Measurements from ENCODE around the gene PSIP1. TPM values are rescaled to one million over a fixed set of nuclear protein-coding genes. Genes with fewer than 3 reads are reported as not detected.

Gene PSIP1
- total and polyA plus RNA-seq, 2 experiments from 2014 or later: 36.9 to 58.0 TPM

- peaks cover 4% of the 10 kb centered on the region; the same call in 1 of the 2 replicates for H3K36me3 ChIP-seq (ENCODE audit: low read depth)
- peaks cover 32% of the 10 kb centered on the region for H3K79me2 ChIP-seq (ENCODE audit: insufficient read depth)
- H3K9ac ChIP-seq: no peak overlapping the region
- no peak overlapping the region for H3K4me2 ChIP-seq (ENCODE audit: unreplicated experiment)
- H3F3A ChIP-seq (ENCODE audit: insufficient read depth): no peaks in the 10 kb centered on the region
- H3K9me3 ChIP-seq (ENCODE audit: low read depth): no peaks in the 10 kb centered on the region
- H3K4me3 ChIP-seq: no peak overlapping the region
- H3K9me2 ChIP-seq (ENCODE audit: insufficient read depth): no peaks in the 10 kb centered on the region
- H4K20me1 ChIP-seq (ENCODE audit: insufficient read depth): 0 out of 2 replicates have a peak, but pooled peaks cover 3% of the 10 kb centered on the region
- no peaks in the 10 kb centered on the region for H3K27me3 ChIP-seq (replicated peaks; ENCODE audit: insufficient read depth)
- H3K27ac ChIP-seq: no peak overlapping the region
- no peak for DNase-seq
- WGBS, 2 experiments (ENCODE audit: low coverage in 1 of 2, low lambda C conversion rate in 2 of 2, missing lambda C conversion rate in 2 of 2): 75 to 78% methylated on average over 5 of the region's 5 CpGs
- H2AFZ ChIP-seq: no peak overlapping the region
- in situ Hi-C loops (cut with MboI): no loop called here
- TF ChIP-seq EZH2 (IDR thresholded peaks at IDR 0.05; ENCODE audit: insufficient read depth, poor library complexity, severe bottlenecking) (no peak), EZH2phosphoT487 (IDR thresholded peaks at IDR 0.05; ENCODE audit: insufficient read depth, low read depth) (no peak)
- peaks cover 15% of the 10 kb centered on the region for H3K4me1 ChIP-seq (ENCODE audit: insufficient read depth)
Observed at GRCh38 chr9:15420796-15421195, 90.0 kb downstream of the PSIP1 start.

GRCh38 chr9:15417626-15418025 lies 93.1 kb downstream of the PSIP1 start:
- 65 to 71% methylated on average over 6 of the region's 6 CpGs for WGBS, 2 experiments (ENCODE audit: low coverage in 1 of 2, low lambda C conversion rate in 2 of 2, missing lambda C conversion rate in 2 of 2)
- DNase-seq: no peak
- H3K9ac ChIP-seq: no peak overlapping the region
- no peak for TF ChIP-seq EZH2 (IDR thresholded peaks at IDR 0.05; ENCODE audit: insufficient read depth, poor library complexity, severe bottlenecking)
- no peak for TF ChIP-seq EZH2phosphoT487 (IDR thresholded peaks at IDR 0.05; ENCODE audit: insufficient read depth, low read depth)
- H3F3A ChIP-seq (ENCODE audit: insufficient read depth): no peaks in the 10 kb centered on the region
- H3K27ac ChIP-seq: no peak overlapping the region
- no peaks in the 10 kb centered on the region for H3K79me2 ChIP-seq (ENCODE audit: insufficient read depth)
- no peaks in the 10 kb centered on the region for H4K20me1 ChIP-seq (ENCODE audit: insufficient read depth)
- H3K36me3 ChIP-seq (ENCODE audit: low read depth): no peaks in the 10 kb centered on the region
- peaks cover 6% of the 10 kb centered on the region; the same call in 1 of the 2 replicates for H3K4me1 ChIP-seq (ENCODE audit: insufficient read depth)
- in situ Hi-C loops (cut with MboI): loop anchor here (10.0 kb wide), 2 partner anchors 133 to 203 kb away; no protein-coding TSS in a partner anchor
- H3K9me3 ChIP-seq (ENCODE audit: low read depth): no peaks in the 10 kb centered on the region
- H2AFZ ChIP-seq: no peak overlapping the region
- H3K4me2 ChIP-seq (ENCODE audit: unreplicated experiment): no peak overlapping the region
- no peaks in the 10 kb centered on the region for H3K27me3 ChIP-seq (replicated peaks; ENCODE audit: insufficient read depth)
- H3K4me3 ChIP-seq: no peak overlapping the region
- no peaks in the 10 kb centered on the region for H3K9me2 ChIP-seq (ENCODE audit: insufficient read depth)

- Histone ChIP-seq H3F3A (ENCODE audit: insufficient read depth) (no peaks in the 10 kb centered on the region), H3K4me1 (ENCODE audit: insufficient read depth) (peaks cover 3% of the 10 kb centered on the region; the same call in 1 of the 2 replicates), H3K4me3 (no peak overlapping the region), H2AFZ (no peak overlapping the region), H3K9me2 (ENCODE audit: insufficient read depth) (no peaks in the 10 kb centered on the region), H3K9ac (no peak overlapping the region), H3K27ac (no peak overlapping the region), H4K20me1 (ENCODE audit: insufficient read depth) (no peaks in the 10 kb centered on the region), H3K36me3 (ENCODE audit: low read depth) (no peaks in the 10 kb centered on the region), H3K27me3 (replicated peaks; ENCODE audit: insufficient read depth) (no peaks in the 10 kb centered on the region), H3K4me2 (ENCODE audit: unreplicated experiment) (no peak overlapping the region), H3K79me2 (ENCODE audit: insufficient read depth) (no peaks in the 10 kb centered on the region), H3K9me3 (ENCODE audit: low read depth) (no peaks in the 10 kb centered on the region)
- in situ Hi-C loops (cut with MboI): loop anchor here (10.0 kb wide), 2 partner anchors 132 to 202 kb away; no protein-coding TSS in a partner anchor
- DNase-seq: peak; percentile 41
- TF ChIP-seq EZH2 (IDR thresholded peaks at IDR 0.05; ENCODE audit: insufficient read depth, poor library complexity, severe bottlenecking) (no peak), EZH2phosphoT487 (IDR thresholded peaks at IDR 0.05; ENCODE audit: insufficient read depth, low read depth) (no peak)
- WGBS, 2 experiments (ENCODE audit: low coverage in 1 of 2, low lambda C conversion rate in 2 of 2, missing lambda C conversion rate in 2 of 2): 39 to 55% methylated on average over 2 of the region's 2 CpGs
Observed at GRCh38 chr9:15416880-15417279, 93.9 kb downstream of the PSIP1 start.

Small RNA genes lying within 50 kb of the gene (small RNA-seq; reads per million reads assigned to genes)
- gene AL513423.1 (ENCODE audit: low read depth, low replicate concordance): not detected
- not detected for gene RN7SL98P (ENCODE audit: low read depth, low replicate concordance)
- not detected for gene RNU6-246P (ENCODE audit: low read depth, low replicate concordance)
- not detected for gene RNU6-319P (ENCODE audit: low read depth, low replicate concordance)

Other genes with a start within 250 kb of the PSIP1 start
- gene TTC39B, start 203.8 kb downstream of the PSIP1 start, total RNA-seq (2014; rRNA removed; shearing (Covaris generic)): 8.6 and 10.9 TPM in 2 replicates
- 5.2 and 6.3 TPM in 2 replicates for gene TTC39B, start 203.8 kb downstream of the PSIP1 start, polyA plus RNA-seq (2016; fragmentation: Nextera tagmentation; extraction: Ambion mirVana)
- 34.8 and 44.3 TPM in 2 replicates for gene SNAPC3, start 88.1 kb downstream of the PSIP1 start, total RNA-seq (2014; rRNA removed; shearing (Covaris generic))
- 31.2 and 31.9 TPM in 2 replicates for gene SNAPC3, start 88.1 kb downstream of the PSIP1 start, polyA plus RNA-seq (2016; fragmentation: Nextera tagmentation; extraction: Ambion mirVana)
- 0.76 and 3.5 TPM in 2 replicates for gene CCDC171, start 42.1 kb upstream of the PSIP1 start, total RNA-seq (2014; rRNA removed; shearing (Covaris generic))
- gene CCDC171, start 42.1 kb upstream of the PSIP1 start, polyA plus RNA-seq (2016; fragmentation: Nextera tagmentation; extraction: Ambion mirVana): 0.96 and 0.99 TPM in 2 replicates